ENCODE results near the gene ACP2. TPM values are rescaled to one million over a fixed set of nuclear protein-coding genes. Genes with fewer than 3 reads are reported as not detected.

The ACP2 gene
- total RNA-seq: 24.2 and 25.3 TPM in 2 replicates

GRCh38 chr11:47248664-47249377 lies at the start of gene ACP2:
Gene ACP2 (minus strand): TSS chr11:47248814. CDS start chr11:47248789, 25 bp downstream.

GRCh38 chr11:47269829-47270305 lies 21.3 kb upstream of the ACP2 start, which contains the start of gene MADD:
Gene MADD (plus strand): TSS chr11:47270133.

GRCh38 chr11:47257517-47258316 lies 9.1 kb upstream of the ACP2 start, which contains the start of gene NR1H3:
Gene NR1H3 (plus strand): TSS chr11:47257996. CDS start chr11:47259217, 1,221 bp downstream.

Other genes with a start within 250 kb of the ACP2 start
- gene ARFGAP2, start 71.9 kb downstream of the ACP2 start, total RNA-seq: 114 TPM in 2 replicates
- 23.6 and 37.8 TPM in 2 replicates for gene PACSIN3, start 62.4 kb downstream of the ACP2 start, total RNA-seq
- gene DDB2, start 33.8 kb downstream of the ACP2 start, total RNA-seq: 28.2 and 43.7 TPM in 2 replicates
- 13.2 and 19.6 TPM in 2 replicates for gene NR1H3, start 9.2 kb upstream of the ACP2 start, total RNA-seq
- 10.1 and 15.7 TPM in 2 replicates for gene MADD, start 21.3 kb upstream of the ACP2 start, total RNA-seq
- not detected in 2 replicates for gene MYBPC3, start 103.9 kb upstream of the ACP2 start, total RNA-seq
- not detected in 2 replicates for gene SPI1, start 129.7 kb upstream of the ACP2 start, total RNA-seq
- 65.6 and 84.8 TPM in 2 replicates for gene SLC39A13, start 159.8 kb upstream of the ACP2 start, total RNA-seq
- gene PSMC3, start 177.6 kb upstream of the ACP2 start, total RNA-seq: 98.1 and 287 TPM in 2 replicates
- gene RAPSN, start 200.3 kb upstream of the ACP2 start, total RNA-seq: under 0.01 and 0.19 TPM in 2 replicates